ENCODE data around the gene PILRB.
"Not testable (repeated sequence)": the region's sequence is repeated elsewhere in the genome, so short reads cannot be mapped to it uniquely, and the experiment has no call there.

Gene PILRB

DNA sequence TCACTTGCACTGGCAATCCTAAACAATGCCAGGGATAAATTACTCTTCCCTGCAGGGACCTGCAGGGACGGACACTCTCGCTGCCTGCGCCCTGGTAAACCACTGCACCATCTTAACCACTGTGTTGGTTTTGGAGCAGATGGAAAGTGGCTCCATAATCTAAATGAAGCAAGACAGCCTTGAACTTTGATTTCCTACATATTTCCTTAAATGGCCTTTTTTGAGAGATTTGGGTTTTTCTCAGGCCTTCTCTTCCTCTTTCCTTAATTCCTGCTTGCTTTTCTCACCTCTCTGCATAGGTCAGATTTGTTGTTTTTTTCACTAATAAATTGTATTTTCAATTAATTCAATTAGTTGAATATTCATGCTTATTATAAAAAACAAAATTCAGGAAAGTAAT, 18.1 kb downstream of the PILRB start:
- H3K27me3 Mint-ChIP-seq = no peaks in the 10 kb centered on the region
- no peak overlapping the region for H3K4me3 Mint-ChIP-seq
- H3K4me1 Mint-ChIP-seq = peaks cover 12% of the 10 kb centered on the region
- no peaks in the 10 kb centered on the region for H3K36me3 Mint-ChIP-seq
- no peaks in the 10 kb centered on the region for H3K9me3 Mint-ChIP-seq
- DNase-seq = no peak
- no peak overlapping the region for H3K27ac Mint-ChIP-seq
- CTCF ChIA-PET = no interaction called here

DNA sequence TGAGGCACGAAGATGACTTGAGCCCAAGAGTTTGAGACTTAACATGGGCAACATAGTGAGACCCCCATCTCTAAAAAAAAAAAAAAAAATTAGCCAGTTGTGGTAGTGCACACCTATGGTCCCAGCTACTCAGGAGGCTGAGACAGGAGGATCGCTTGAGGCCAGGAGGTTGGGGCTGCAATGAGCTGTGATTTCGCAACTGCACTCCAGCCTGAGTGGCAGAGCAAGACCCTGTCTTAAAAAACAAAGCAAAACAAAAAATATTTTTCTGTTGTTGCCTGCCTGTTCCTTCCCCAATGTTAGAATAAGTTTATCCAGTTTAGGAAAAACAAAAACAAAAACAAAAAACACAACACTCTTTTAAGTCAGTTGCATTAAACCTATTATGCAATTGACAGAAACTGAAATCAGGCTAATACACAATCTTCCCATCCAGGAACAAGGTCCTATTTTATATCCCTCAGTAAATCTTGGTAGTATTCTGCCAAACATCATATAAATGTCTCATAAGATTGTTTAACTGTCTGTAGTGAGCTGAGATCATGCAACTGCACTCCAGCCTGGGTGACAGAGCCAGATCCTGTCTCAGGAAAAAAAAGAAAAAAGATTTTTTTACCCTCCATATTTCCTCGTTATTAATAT, 20.3 kb downstream of the PILRB start:
- Mint-ChIP-seq H3K4me1 (peaks cover 10% of the 10 kb centered on the region), H3K4me3 (no peak overlapping the region), H3K36me3 (no peaks in the 10 kb centered on the region), H3K9me3 (no peaks in the 10 kb centered on the region), H3K27me3 (peaks cover 10% of the 10 kb centered on the region), H3K27ac (no peak overlapping the region)
- CTCF ChIA-PET = no interaction called here
- DNase-seq = no peak

DNA sequence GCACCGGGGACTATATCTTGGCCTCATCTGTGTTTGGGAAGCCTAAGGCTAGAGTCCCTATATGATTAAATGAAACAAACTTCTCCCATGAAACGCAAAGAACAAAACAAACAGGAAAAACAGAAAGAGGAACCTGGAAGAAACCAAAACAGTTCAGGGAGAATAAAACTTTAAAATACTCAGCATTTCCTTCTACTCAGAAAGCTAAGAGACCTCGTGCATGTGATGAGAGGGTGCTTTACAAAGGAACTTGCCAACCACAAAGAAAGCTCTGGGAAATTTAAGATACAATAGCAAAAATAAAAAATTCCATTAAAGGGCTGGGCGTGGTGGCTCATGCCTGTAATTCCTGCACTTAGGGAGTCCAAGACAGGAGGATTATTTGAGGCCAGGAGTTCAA, 22.3 kb downstream of the PILRB start:
- Mint-ChIP-seq H3K36me3 (no peaks in the 10 kb centered on the region), H3K27me3 (peaks cover 21% of the 10 kb centered on the region), H3K4me1 (peaks cover 3% of the 10 kb centered on the region), H3K27ac (no peak overlapping the region), H3K9me3 (no peaks in the 10 kb centered on the region), H3K4me3 (no peak overlapping the region)
- CTCF ChIA-PET = interaction anchor here (0.9 to 1.3 kb wide), 2 partner anchors 27 to 28 kb away, joined by 4 to 5 read pairs; no protein-coding TSS in a partner anchor
- DNase-seq = no peak

DNA sequence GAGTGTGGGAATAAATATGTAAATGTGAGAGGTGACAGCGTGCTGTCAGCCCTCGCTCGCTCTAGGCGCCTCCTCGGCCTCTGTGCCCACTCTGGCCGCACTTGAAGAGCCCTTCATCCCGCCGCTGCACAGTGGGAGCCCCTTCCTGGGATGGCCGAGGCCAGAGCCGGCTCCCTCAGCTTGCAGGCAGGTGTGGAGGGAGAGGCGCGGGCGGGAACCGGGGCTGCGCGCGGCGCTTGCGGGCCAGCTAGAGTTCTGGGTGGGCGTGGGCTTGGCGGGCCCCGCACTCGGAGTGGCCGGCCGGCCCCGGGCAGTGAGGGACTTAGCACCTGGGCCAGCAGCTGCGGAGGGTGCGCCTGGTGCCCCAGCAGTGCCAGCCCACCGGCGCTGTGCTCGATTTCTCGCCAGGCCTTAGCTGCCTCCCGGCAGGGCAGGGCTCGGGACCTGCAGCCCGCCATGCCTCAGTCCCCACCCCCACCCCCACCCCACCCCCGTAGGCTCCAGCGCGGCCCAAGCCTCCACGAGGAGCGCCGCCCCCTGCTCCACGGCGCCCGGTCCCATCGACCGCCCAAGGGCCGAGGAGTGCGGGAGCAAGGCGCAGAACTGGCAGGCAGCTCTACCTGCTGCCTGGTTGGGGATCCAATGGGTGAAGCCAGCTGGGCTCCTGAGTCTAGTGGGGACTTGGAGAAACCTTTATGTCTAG, 23.8 kb downstream of the PILRB start:
- CTCF ChIA-PET = interaction anchor here (1.3 kb wide), 1 partner anchor 25 kb away, joined by 5 read pairs; no protein-coding TSS in a partner anchor
- not testable (repeated sequence) for H3K9me3 Mint-ChIP-seq, H3K27ac Mint-ChIP-seq, H3K4me1 Mint-ChIP-seq, H3K4me3 Mint-ChIP-seq, H3K36me3 Mint-ChIP-seq, DNase-seq
- peaks cover 27% of the 10 kb centered on the region for H3K27me3 Mint-ChIP-seq

DNA sequence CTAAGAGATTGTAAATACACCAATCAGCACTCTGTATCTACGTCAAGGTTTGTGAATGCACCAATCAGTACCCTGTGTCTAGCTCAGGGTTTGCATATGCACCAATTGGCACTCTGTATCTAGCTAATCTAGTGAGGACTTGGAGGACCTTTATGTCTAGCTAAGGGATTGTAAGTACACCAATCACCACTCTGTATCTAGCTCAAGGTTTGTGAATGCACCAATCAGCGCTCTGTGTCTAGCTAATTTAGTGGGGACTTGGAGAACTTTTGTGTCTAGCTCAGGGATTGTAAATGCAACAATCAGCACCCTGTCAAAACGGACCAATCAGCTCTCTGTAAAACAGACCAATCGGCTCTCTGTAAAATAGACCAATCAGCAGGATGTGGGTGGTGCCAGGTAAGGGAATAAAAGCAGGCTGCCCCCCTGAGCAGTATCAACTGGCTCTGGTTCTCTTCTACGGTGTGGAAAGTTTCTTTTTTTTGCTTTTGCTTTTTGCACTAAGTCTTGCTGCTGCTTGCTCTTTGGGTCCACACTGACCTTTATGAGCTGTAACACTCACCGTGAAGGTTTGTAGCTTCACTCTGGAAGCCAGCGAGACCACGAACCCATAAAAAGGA, 24.4 kb downstream of the PILRB start:
- H3K4me3 Mint-ChIP-seq, H3K9me3 Mint-ChIP-seq, H3K4me1 Mint-ChIP-seq, H3K36me3 Mint-ChIP-seq, DNase-seq, H3K27ac Mint-ChIP-seq, CTCF ChIA-PET: not testable (repeated sequence)
- peaks cover 30% of the 10 kb centered on the region for H3K27me3 Mint-ChIP-seq

DNA sequence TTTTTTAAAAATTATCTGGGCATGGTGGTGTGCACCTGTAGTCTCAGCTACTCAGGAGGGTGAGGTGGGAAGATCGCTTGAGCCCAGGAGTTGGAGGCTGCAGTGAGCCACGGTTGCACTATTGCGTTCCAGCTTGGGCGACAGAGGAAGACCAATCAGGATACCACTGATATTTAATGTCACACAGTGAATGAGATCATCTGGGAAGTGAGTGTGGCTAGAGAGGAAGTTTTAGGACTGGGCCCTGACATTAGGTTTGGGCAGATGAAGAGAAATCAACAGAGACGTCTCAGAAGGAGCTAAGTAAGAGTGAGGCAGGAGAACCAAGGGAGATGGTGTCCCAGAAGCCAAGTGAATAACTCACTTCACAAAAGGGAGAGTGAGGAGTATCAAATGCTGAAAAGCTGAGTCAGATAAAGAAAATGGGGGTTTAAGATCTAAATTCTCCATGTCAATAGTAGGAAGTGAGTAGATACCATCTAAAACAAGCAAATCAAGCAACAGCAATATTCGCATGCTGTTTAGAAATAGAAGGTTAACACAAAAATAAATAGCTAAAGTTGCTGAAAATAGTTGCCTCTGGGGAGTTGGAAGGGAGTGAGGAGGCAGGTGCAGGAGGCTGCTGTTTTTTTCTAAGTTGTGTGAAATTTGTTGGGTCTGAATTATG, 26.8 kb downstream of the PILRB start:
- peaks cover 41% of the 10 kb centered on the region for H3K27me3 Mint-ChIP-seq
- CTCF ChIA-PET = no interaction called here
- H3K4me3 Mint-ChIP-seq = no peak overlapping the region
- no peaks in the 10 kb centered on the region for H3K36me3 Mint-ChIP-seq
- H3K9me3 Mint-ChIP-seq = no peaks in the 10 kb centered on the region
- H3K27ac Mint-ChIP-seq = no peak overlapping the region
- no peak for DNase-seq
- H3K4me1 Mint-ChIP-seq = peaks cover 3% of the 10 kb centered on the region

DNA sequence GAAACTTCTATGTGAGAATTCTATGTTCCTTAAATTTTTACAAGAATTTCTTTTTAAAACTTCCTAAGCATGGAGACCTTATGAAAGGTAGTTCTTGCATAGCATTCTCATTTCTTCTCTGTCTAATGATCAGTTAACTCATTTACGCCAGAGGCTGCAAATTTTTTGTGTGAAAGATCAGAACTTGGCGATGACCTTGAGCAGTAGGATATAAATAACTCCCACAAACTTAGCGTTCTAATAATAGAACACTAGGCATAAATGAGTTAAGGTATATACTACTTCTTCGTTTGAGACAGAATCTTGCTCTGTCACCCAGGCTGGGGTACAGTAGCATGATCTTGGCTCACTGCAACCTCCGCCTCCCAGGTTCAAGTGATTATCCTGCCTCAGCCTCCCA, 29.0 kb downstream of the PILRB start:
- no peak for DNase-seq
- H3K27me3 Mint-ChIP-seq = peaks cover 62% of the 10 kb centered on the region
- no peaks in the 10 kb centered on the region for H3K9me3 Mint-ChIP-seq
- peaks cover 3% of the 10 kb centered on the region for H3K4me1 Mint-ChIP-seq
- H3K27ac Mint-ChIP-seq = no peak overlapping the region
- H3K4me3 Mint-ChIP-seq = no peak overlapping the region
- no peaks in the 10 kb centered on the region for H3K36me3 Mint-ChIP-seq
- CTCF ChIA-PET = interaction anchor here (2.3 kb wide), 1 partner anchor 21 kb away, joined by 6 read pairs; no protein-coding TSS in a partner anchor

DNA sequence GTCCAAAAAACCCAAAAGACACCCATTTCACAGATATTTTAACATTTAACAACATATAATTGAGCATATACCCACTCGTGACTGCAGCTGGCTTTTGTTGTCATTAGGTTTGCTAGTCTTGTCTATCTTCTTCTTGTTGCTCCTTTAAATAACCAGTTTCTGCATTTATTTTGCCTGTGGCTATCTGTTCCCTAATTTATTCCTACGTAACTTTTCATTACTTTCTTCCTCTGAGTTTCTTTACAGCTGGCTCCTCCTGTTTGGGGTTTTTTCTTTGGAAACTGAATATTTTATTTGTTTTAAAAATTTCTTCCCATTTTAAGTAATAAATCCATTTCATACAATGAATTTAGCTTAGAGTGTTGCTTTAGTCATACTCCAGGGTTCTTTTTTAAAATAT, 29.8 kb downstream of the PILRB start:
- Mint-ChIP-seq H3K27ac (no peak overlapping the region), H3K4me1 (no peaks in the 10 kb centered on the region), H3K27me3 (peaks cover 63% of the 10 kb centered on the region), H3K36me3 (no peaks in the 10 kb centered on the region), H3K4me3 (no peak overlapping the region), H3K9me3 (no peaks in the 10 kb centered on the region)
- CTCF ChIA-PET = interaction anchor here (2.3 kb wide), 1 partner anchor 20 kb away, joined by 6 read pairs; no protein-coding TSS in a partner anchor
- DNase-seq = no peak

DNA sequence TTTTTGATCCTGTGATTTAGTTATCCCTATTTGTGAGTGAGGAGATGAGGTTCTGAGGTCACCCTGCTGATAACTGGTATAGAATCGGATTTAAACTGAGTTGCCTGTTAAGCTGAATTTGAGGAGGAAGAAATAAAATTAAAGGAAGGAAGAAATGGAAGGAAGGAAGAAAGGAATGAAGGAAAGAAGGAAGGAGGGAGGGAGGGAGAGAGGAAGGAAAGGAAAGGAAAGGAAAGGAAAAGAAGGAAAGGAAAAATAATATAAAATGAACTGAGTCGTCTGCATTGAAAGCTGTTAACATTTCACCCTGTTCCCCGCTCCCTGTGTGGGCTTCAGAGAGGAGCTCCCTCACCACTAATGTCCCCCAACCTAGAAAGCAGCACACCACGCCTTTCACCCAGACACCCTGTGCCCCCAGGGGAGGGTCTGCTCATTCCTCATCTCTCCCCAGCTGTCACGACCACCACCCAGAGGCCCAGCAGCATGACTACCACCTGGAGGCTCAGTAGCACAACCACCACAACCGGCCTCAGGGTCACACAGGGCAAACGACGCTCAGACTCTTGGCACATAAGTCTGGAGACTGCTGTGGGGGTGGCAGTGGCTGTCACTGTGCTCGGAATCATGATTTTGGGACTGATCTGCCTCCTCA, 31.6 kb downstream of the PILRB start:
- Mint-ChIP-seq H3K4me1 (no peaks in the 10 kb centered on the region), H3K36me3 (no peaks in the 10 kb centered on the region), H3K4me3 (no peak overlapping the region), H3K27ac (no peak overlapping the region), H3K9me3 (no peaks in the 10 kb centered on the region), H3K27me3 (peaks cover 66% of the 10 kb centered on the region)
- CTCF ChIA-PET = no interaction called here
- DNase-seq = no peak

DNA sequence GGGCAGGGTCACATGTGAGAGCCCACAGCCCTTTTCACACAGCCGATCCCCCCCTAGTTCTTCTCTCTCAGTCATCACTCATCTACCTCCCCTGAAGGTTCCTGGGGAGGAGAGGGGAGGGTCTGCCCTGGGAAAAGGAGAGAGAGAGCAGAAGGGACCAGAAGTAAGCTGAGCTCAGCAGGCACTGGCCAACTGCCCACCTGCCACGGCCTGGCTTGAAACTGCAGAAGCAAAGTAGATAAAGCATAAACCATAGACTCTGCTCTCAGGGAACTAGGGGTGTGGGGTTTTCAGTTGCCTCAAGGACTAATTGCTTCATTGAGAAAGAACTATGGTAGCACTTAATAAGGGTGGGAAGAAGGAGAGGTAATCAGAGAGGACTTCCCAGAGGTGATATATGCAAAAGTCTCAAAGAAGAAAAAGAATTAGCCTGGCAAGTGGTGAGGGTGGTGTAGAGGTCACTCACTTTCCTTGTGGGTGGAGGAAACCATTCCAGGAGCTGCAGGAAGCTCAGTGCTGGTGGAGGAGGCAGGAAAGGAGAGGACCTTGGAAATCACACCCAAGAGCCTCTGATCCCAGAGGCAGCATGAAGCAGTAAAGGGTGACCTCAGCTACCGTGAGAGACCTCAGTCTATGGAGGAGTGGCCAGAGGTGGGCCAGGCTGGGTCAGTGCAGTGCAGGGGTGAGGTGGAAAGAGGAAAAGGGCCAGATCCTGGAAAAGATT, 32.5 kb downstream of the PILRB start:
- Mint-ChIP-seq H3K4me1 (peaks cover 1% of the 10 kb centered on the region), H3K4me3 (no peak overlapping the region), H3K27ac (no peak overlapping the region), H3K36me3 (peaks cover under 1% of the 10 kb centered on the region), H3K9me3 (no peaks in the 10 kb centered on the region), H3K27me3 (peaks cover 64% of the 10 kb centered on the region)
- CTCF ChIA-PET = no interaction called here
- DNase-seq = no peak

DNA sequence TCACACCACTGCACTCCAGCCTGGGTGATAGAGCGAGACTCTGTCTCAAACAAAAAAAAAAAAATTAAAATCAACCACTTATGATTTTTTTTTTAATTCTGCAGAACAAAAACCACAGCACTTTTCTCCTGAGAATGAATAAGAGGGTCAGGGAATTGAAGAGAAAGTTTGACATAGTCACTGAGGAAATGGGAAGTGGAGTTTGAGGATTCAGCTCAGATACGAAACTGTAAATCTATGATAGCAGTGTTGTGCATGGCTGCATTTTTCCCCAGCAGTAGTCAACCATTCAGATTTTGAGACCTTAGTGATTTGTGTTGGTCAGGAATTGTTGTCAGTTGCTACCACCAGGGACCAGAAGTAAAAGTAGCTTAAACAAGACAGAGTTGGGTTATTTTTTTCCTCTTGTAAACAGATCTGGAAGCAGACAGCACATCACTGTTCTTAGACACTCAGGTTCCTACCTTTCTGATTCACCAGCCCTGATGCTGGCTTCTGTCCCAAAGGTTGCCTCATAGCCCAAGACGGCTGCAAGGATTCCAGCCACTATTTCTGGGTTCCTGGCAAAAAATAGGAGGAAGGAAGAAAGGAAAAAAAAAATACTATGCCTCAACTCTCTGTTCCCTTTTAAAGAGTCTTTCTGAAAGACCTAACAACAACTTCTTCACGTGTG, 35.5 kb downstream of the PILRB start:
- peaks cover 70% of the 10 kb centered on the region for H3K27me3 Mint-ChIP-seq
- no peak overlapping the region for H3K4me3 Mint-ChIP-seq
- DNase-seq = no peak
- no peaks in the 10 kb centered on the region for H3K9me3 Mint-ChIP-seq
- H3K4me1 Mint-ChIP-seq = peaks cover 25% of the 10 kb centered on the region
- H3K27ac Mint-ChIP-seq = no peak overlapping the region
- H3K36me3 Mint-ChIP-seq = peaks cover 2% of the 10 kb centered on the region
- CTCF ChIA-PET = interaction anchor here (1.1 kb wide), 1 partner anchor 14 kb away, joined by 3 read pairs; no protein-coding TSS in a partner anchor

DNA sequence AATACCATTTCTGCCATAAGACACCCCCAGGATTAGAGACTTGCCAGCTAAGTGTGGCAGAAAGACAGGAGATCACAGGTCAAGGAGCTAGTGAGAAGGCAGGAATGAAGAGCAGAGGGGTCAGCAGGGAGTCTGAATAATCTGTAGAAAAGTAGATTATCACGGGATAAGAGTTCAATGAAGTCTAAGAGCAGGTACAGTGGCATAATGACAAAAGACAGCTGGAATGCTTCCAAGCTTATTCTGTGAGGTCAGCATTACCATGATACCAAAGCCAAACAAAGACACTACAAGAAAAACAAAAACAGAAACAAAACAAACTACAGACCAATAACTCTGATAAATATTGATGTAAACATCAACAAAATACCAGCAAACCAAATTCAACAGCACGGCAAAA, 36.2 kb downstream of the PILRB start:
- CTCF ChIA-PET = interaction anchor here (1.1 kb wide), 1 partner anchor 13 kb away, joined by 3 read pairs; no protein-coding TSS in a partner anchor
- Mint-ChIP-seq H3K27me3 (peaks cover 78% of the 10 kb centered on the region), H3K4me3 (no peak overlapping the region)

DNA sequence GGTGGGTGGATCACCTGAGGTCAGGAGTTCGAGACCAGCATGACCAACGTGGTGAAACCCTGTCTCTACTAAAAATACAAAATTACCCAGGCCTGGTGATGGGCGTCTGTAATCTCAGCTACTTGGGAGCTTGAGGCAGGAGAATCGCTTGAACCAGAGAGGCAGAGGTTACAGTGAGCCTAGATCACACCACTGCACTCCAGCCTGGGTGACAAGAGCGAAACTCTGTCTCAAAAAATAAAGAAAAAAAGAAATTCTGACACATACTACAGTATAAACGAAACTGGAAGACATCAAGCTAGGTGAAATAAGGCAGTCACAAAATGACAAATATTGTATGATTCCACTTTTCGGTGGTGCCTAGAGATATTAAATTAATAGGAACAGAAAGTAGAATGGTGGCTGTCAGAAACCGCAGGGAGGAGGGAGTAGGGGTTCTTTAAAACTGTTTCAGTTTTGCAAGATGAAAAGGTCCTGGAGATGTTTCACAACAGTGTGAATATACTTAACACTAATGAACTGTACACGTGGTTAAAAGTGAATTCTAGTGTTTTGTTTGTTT, 38.6 kb downstream of the PILRB start:
- peak overlapping the region; percentile 60 for H3K4me3 Mint-ChIP-seq
- peaks cover 2% of the 10 kb centered on the region for H3K36me3 Mint-ChIP-seq

More for the DNA sequence above, 36.2 kb downstream of the PILRB start:
- H3K4me1 Mint-ChIP-seq = peaks cover 28% of the 10 kb centered on the region
- no peak for DNase-seq
- no peaks in the 10 kb centered on the region for H3K9me3 Mint-ChIP-seq
- peak overlapping the region; percentile 46 for H3K27ac Mint-ChIP-seq
- peaks cover 2% of the 10 kb centered on the region for H3K36me3 Mint-ChIP-seq

More for the DNA sequence above, 38.6 kb downstream of the PILRB start:
- Mint-ChIP-seq H3K27ac (peak overlapping the region; percentile 91), H3K4me1 (peaks cover 30% of the 10 kb centered on the region), H3K27me3 (peaks cover 74% of the 10 kb centered on the region), H3K9me3 (no peaks in the 10 kb centered on the region)
- DNase-seq = peak; percentile 75
- CTCF ChIA-PET = interaction anchor here (1.1 to 1.6 kb wide), 3 partner anchors 24 to 264 kb away, joined by 3 to 4 read pairs (median 3); partner anchors contain the start of gene PILRA
